ENCODE measurements around the gene CPNE7. TPM values are rescaled to one million over a fixed set of nuclear protein-coding genes. Genes with fewer than 3 reads are reported as not detected.

Gene CPNE7
- total RNA-seq, 1 donor from 2014 or later = 21.1 TPM

DNA sequence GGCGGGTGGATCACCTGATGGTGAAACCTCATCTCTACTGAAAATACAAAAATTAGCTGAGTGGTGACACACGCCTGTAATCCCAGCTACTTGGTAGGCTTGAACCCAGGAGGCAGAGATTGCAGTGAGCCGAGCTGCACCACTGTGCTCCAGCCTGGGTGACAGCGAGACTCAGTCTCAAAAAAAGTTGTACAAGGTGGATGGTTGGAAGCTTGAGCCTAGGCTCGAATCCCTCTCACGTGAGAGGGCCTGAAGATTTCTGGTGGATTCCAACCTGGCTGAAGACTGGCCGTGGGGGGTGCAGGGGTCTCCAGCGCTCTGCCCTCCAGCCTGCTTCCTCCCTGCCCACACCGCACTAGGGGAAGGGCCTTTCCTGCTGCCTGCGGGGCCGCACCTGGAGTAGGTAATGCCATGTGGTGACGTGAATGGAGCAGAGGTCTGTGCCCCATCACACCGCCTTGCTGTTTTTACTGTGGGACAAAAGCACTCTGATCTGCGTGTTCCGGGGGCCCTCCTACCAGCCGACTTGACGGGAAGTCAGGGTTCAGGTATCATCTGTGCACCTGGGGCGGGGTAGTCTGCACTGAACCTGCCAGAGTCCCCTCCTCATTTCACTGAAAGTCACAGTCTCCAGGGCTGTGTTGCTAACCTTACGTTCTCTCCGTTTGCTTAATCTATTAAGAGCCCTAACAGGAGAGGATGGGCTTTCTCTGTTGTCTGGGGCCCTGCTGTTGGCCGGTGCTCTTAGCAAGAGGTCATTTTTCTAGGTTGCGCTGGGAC, 10.9 kb upstream of the CPNE7 start:
- Mint-ChIP-seq H3K27ac (no peak overlapping the region), H3K36me3 (peaks cover 12% of the 10 kb centered on the region), H3K4me1 (peaks cover 38% of the 10 kb centered on the region), H3K9me3 (no peaks in the 10 kb centered on the region), H3K4me3 (peak overlapping the region; percentile 50), H3K27me3 (ENCODE audit: insufficient read depth, low read depth) (peaks cover 6% of the 10 kb centered on the region)
- Histone ChIP-seq H3K4me1 (peaks cover 42% of the 10 kb centered on the region), H2AFZ (replicated peaks) (no peak overlapping the region), H3F3A (ENCODE audit: low read depth) (peaks cover 68% of the 10 kb centered on the region), H3K27ac (peak overlapping the region; percentile 65), H3K9ac (no peak overlapping the region), H3K27me3 (no peaks in the 10 kb centered on the region), H3K9me3 (ENCODE audit: low read depth) (no peaks in the 10 kb centered on the region), H3K36me3 (peaks cover 3% of the 10 kb centered on the region), H4K20me1 (ENCODE audit: low read depth) (peaks cover 63% of the 10 kb centered on the region), H3K79me2 (ENCODE audit: low read depth) (peaks cover 31% of the 10 kb centered on the region), H3K4me2 (peak overlapping the region; percentile 77), H3K4me3 (peak overlapping the region; percentile 42)
- TF ChIP-seq EZH2 (IDR thresholded peaks at IDR 0.05) (no peak), EZH2phosphoT487 (IDR thresholded peaks at IDR 0.05) (no peak)
- TF ChIP-seq, protein P1, sequence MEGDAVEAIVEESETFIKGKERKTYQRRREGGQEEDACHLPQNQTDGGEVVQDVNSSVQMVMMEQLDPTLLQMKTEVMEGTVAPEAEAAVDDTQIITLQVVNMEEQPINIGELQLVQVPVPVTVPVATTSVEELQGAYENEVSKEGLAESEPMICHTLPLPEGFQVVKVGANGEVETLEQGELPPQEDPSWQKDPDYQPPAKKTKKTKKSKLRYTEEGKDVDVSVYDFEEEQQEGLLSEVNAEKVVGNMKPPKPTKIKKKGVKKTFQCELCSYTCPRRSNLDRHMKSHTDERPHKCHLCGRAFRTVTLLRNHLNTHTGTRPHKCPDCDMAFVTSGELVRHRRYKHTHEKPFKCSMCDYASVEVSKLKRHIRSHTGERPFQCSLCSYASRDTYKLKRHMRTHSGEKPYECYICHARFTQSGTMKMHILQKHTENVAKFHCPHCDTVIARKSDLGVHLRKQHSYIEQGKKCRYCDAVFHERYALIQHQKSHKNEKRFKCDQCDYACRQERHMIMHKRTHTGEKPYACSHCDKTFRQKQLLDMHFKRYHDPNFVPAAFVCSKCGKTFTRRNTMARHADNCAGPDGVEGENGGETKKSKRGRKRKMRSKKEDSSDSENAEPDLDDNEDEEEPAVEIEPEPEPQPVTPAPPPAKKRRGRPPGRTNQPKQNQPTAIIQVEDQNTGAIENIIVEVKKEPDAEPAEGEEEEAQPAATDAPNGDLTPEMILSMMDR (IDR thresholded peaks at IDR 0.05) = no peak
- DNase-seq (ENCODE audit: low spot score) = peak; percentile 63

DNA sequence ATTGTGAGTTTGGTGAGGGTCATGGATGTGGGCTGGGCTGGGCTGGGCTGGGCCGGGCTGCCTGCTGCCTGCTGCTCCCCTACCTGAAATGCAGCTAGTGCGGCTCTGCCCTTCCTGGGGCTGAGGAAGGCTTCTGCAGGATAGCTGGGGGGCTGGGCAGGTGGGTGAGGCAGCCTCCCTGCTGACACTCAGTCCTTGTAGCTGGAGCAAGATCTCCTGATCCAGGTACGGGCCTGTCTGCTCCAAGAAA, 10.4 kb upstream of the CPNE7 start:
- Mint-ChIP-seq H3K4me3 (peak overlapping the region; percentile 27), H3K9me3 (no peaks in the 10 kb centered on the region), H3K36me3 (peaks cover 12% of the 10 kb centered on the region), H3K27ac (no peak overlapping the region), H3K27me3 (ENCODE audit: insufficient read depth, low read depth) (peaks cover 2% of the 10 kb centered on the region), H3K4me1 (peaks cover 37% of the 10 kb centered on the region)
- Histone ChIP-seq H3F3A (ENCODE audit: low read depth) (peaks cover 63% of the 10 kb centered on the region), H3K4me3 (peak overlapping the region; percentile 42), H3K9ac (no peak overlapping the region), H3K4me1 (peaks cover 42% of the 10 kb centered on the region), H4K20me1 (ENCODE audit: low read depth) (peaks cover 63% of the 10 kb centered on the region), H2AFZ (replicated peaks) (no peak overlapping the region), H3K4me2 (peak overlapping the region; percentile 77), H3K27ac (peak overlapping the region; percentile 65), H3K36me3 (peaks cover 3% of the 10 kb centered on the region), H3K79me2 (ENCODE audit: low read depth) (peaks cover 29% of the 10 kb centered on the region), H3K9me3 (ENCODE audit: low read depth) (no peaks in the 10 kb centered on the region), H3K27me3 (no peaks in the 10 kb centered on the region)
- no peak for TF ChIP-seq EZH2 (IDR thresholded peaks at IDR 0.05)
- no peak for DNase-seq (ENCODE audit: low spot score)

DNA sequence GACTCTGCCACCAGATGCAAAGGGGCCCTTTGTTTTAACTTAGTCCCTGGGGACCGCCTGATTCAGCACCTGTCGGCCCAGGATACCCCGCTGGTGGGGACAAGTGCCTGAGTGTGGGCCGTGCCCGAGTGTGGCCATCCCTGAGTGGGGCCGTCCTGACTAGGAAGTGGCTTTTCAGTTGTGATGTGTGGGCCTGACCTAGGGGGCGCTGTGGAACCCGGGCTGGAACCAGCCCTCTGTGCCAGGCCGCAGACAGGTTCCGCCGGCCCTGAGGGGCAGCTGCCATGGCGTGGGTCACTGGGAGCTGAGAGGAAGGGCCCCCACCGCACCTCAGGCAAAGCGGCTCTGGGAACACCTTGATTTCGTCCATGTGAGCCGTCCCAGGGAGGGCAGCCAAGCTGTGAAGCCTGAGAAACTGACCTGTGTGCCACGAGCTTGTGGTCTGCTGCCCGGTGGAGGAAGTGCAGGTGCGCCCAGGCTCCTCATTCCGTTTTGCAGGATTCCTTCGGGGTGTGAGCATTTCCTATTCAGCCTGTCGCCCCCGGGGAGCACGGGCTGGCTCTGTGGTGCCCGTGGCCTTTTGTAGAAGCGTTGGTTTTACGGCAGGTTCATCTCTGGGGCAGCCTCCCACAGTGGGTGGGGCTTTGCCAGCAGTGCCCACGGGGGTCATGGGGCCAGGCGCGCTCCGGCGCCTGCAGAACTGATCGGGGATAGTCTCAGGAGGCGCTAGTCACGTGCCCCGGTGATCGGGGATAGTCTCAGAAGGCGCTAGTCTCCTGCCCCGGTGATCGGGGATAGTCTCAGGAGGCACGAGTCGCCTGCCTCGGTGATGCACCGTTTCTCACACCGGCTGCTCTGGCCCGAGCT, 9.8 kb upstream of the CPNE7 start:
- H3K79me2 ChIP-seq (ENCODE audit: low read depth) = peaks cover 26% of the 10 kb centered on the region
- H3K36me3 ChIP-seq = peaks cover 3% of the 10 kb centered on the region
- peak overlapping the region; percentile 65 for H3K27ac ChIP-seq
- no peak overlapping the region for H2AFZ ChIP-seq (replicated peaks)
- Mint-ChIP-seq H3K36me3 (peaks cover 12% of the 10 kb centered on the region), H3K4me3 (no peak overlapping the region), H3K4me1 (peaks cover 37% of the 10 kb centered on the region), H3K27me3 (ENCODE audit: insufficient read depth, low read depth) (peaks cover 2% of the 10 kb centered on the region), H3K27ac (no peak overlapping the region), H3K9me3 (no peaks in the 10 kb centered on the region)
- peak; percentile 64 for DNase-seq (ENCODE audit: low spot score)
- H3K9me3 ChIP-seq (ENCODE audit: low read depth) = no peaks in the 10 kb centered on the region
- peaks cover 62% of the 10 kb centered on the region for H3F3A ChIP-seq (ENCODE audit: low read depth)
- peak overlapping the region; percentile 42 for H3K4me3 ChIP-seq
- H3K27me3 ChIP-seq = no peaks in the 10 kb centered on the region
- peaks cover 60% of the 10 kb centered on the region for H4K20me1 ChIP-seq (ENCODE audit: low read depth)
- no peak overlapping the region for H3K9ac ChIP-seq
- H3K4me2 ChIP-seq = peak overlapping the region; percentile 77
- TF ChIP-seq, protein P1 (IDR thresholded peaks at IDR 0.05) = peak; percentile 71
- TF ChIP-seq EZH2 (IDR thresholded peaks at IDR 0.05) = no peak
- TF ChIP-seq EZH2phosphoT487 (IDR thresholded peaks at IDR 0.05) = peak; percentile 33
- H3K4me1 ChIP-seq = peaks cover 42% of the 10 kb centered on the region
